ENCODE data around the gene ATP6V1C2.
"Not testable (repeated sequence)": the region's sequence is repeated elsewhere in the genome, so short reads cannot be mapped to it uniquely, and the experiment has no call there.

The ATP6V1C2 gene

GRCh38 chr2:10771786-10772185 lies 50.4 kb downstream of the ATP6V1C2 start:
- DNase-seq = no peak

GRCh38 chr2:10772201-10772867 lies 50.9 kb downstream of the ATP6V1C2 start:
- DNase-seq = no peak

- no peak for DNase-seq
These were observed 51.4 kb downstream of the ATP6V1C2 start for GRCh38 chr2:10772868-10773215.

- DNase-seq = no peak
These were observed 52.5 kb downstream of the ATP6V1C2 start for GRCh38 chr2:10773821-10774341.

- DNase-seq = no peak
These were observed 53.0 kb downstream of the ATP6V1C2 start for GRCh38 chr2:10774394-10774793.

- DNase-seq = no peak
These were observed 53.8 kb downstream of the ATP6V1C2 start for GRCh38 chr2:10775021-10775780.

GRCh38 chr2:10775831-10776230 lies 54.4 kb downstream of the ATP6V1C2 start:
- no peak for DNase-seq

- no peak for DNase-seq
These were observed 55.0 kb downstream of the ATP6V1C2 start for GRCh38 chr2:10776231-10776977.

- DNase-seq = no peak
These were observed 55.8 kb downstream of the ATP6V1C2 start for GRCh38 chr2:10777111-10777841.

GRCh38 chr2:10777842-10778723 lies 56.7 kb downstream of the ATP6V1C2 start:
- DNase-seq = no peak

GRCh38 chr2:10778724-10779115 lies 57.3 kb downstream of the ATP6V1C2 start:
- DNase-seq = no peak

GRCh38 chr2:10779776-10780490 lies 58.5 kb downstream of the ATP6V1C2 start:
- DNase-seq = no peak

- no peak for DNase-seq
These were observed 59.0 kb downstream of the ATP6V1C2 start for GRCh38 chr2:10780491-10780820.

GRCh38 chr2:10780821-10781220 lies 59.4 kb downstream of the ATP6V1C2 start:
- DNase-seq = not testable (repeated sequence)

GRCh38 chr2:10781746-10782145 lies 60.3 kb downstream of the ATP6V1C2 start:
- no peak for DNase-seq

- DNase-seq = no peak
These were observed 62.0 kb downstream of the ATP6V1C2 start for GRCh38 chr2:10783421-10783820.

- DNase-seq = no peak
These were observed 63.3 kb downstream of the ATP6V1C2 start for GRCh38 chr2:10784719-10785118.

- no peak for DNase-seq
These were observed 63.8 kb downstream of the ATP6V1C2 start for GRCh38 chr2:10785260-10785659.

GRCh38 chr2:10786240-10786982 lies 65.0 kb downstream of the ATP6V1C2 start:
- DNase-seq = no peak

- DNase-seq = no peak
These were observed 65.9 kb downstream of the ATP6V1C2 start for GRCh38 chr2:10787176-10787968.
